SH-SY5Y (cell line): Measurements from ENCODE around the gene LSM12.

Experiments used
- GATA2 ChIP-seq: IDR thresholded peaks from 2 replicates; pipeline ENCODE4 v1.6.1; 2011; ENCODE audit warnings: mild to moderate bottlenecking, low read depth, low read length
- GATA3 ChIP-seq: IDR thresholded peaks from 2 replicates; pipeline ENCODE4 v1.6.1; 2011; ENCODE audit warnings: low read depth, mild to moderate bottlenecking, low read length, moderate library complexity

DNA sequence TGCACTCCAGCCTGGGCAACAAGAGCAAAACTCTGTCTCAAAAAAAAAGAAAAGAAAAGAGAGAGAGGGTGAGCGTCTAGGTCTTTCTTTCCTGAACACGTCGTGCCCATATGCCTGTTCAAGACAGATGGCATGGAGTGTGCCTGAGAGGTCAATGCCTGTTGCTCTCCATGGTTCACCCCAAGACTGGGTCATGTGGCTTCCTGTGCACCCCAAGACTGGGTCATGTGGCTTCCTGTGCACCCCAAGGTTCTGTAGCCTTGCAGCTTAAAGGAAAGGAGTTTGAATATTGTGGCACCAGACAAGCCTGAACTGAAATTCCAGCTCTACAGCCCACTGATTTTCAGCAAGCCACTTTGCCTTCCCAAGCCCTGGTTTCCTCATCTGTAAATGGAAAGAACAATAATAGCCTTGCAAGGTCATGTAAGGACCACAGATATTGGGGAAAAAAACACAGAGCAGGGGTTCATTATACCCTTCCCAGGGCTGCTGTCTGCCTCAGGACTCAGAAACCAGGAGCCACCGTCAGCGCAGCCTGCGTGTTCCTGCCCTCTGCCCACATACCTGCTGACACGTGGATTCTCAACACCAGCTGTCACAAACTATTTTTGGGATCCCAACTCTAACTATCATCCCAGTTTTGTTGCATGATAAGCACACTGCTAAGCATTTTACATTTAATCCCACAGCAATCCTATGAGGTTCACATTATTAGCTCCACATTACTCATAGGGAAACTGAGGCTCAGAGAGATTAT, 80.1 kb downstream of the LSM12 start:
- TF ChIP-seq GATA2 (no peak), GATA3 (no peak)
